ENCODE measurements around the gene CHAF1B. TPM values are rescaled to one million over a fixed set of nuclear protein-coding genes. Genes with fewer than 3 reads are reported as not detected.

Gene CHAF1B
- total RNA-seq, 2 experiments from 2014 or later: 4.5 to 4.8 TPM

DNA sequence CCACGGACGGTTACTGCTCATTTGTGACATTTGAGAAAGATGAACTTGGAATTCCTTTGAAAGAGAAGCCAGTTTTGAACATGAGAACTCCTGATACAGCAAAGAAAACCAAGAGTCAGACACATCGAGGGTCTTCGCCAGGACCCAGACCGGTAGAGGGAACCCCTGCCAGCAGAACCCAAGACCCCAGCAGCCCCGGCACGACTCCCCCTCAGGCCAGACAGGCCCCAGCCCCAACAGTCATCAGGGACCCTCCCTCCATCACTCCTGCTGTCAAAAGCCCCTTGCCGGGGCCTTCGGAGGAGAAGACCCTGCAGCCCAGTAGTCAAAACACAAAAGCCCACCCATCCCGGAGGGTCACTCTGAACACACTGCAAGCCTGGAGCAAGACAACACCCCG, 27.7 kb downstream of the CHAF1B start:
- H3K4me1 ChIP-seq (ENCODE audit: insufficient read depth, low read length): no peaks in the 10 kb centered on the region
- intact Hi-C loops (cut with DNase I, micrococcal nuclease): no loop called here
- H3K4me1 Mint-ChIP-seq (ENCODE audit: low read depth): no peaks in the 10 kb centered on the region
- H3K4me3 ChIP-seq (ENCODE audit: low read length): no peak overlapping the region
- ATAC-seq (ENCODE audit: poor library complexity) (no peak), DNase-seq (no peak)
- no peaks in the 10 kb centered on the region for H3K9me3 Mint-ChIP-seq
- no peaks in the 10 kb centered on the region for H3K27me3 ChIP-seq (ENCODE audit: control insufficient read depth in 1 of 2, insufficient read depth in 2 of 2, low read length in 2 of 2)
- peaks cover 39% of the 10 kb centered on the region for H3K36me3 Mint-ChIP-seq (ENCODE audit: low read depth)
- ChIA-PET CTCF (no interaction called here), POLR2A (no interaction called here)
- no peaks in the 10 kb centered on the region for H3K27me3 Mint-ChIP-seq
- peaks cover 10% of the 10 kb centered on the region for H3K36me3 ChIP-seq (ENCODE audit: insufficient read depth, low read length)
- H3K9me3 ChIP-seq (ENCODE audit: control insufficient read depth in 1 of 2, insufficient read depth in 1 of 2, low read length in 2 of 2): no peaks in the 10 kb centered on the region
- TF ChIP-seq, protein P1, sequence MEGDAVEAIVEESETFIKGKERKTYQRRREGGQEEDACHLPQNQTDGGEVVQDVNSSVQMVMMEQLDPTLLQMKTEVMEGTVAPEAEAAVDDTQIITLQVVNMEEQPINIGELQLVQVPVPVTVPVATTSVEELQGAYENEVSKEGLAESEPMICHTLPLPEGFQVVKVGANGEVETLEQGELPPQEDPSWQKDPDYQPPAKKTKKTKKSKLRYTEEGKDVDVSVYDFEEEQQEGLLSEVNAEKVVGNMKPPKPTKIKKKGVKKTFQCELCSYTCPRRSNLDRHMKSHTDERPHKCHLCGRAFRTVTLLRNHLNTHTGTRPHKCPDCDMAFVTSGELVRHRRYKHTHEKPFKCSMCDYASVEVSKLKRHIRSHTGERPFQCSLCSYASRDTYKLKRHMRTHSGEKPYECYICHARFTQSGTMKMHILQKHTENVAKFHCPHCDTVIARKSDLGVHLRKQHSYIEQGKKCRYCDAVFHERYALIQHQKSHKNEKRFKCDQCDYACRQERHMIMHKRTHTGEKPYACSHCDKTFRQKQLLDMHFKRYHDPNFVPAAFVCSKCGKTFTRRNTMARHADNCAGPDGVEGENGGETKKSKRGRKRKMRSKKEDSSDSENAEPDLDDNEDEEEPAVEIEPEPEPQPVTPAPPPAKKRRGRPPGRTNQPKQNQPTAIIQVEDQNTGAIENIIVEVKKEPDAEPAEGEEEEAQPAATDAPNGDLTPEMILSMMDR (IDR thresholded peaks at IDR 0.05): no peak
- H3K4me3 Mint-ChIP-seq: no peak overlapping the region
- no peak overlapping the region for H3K27ac Mint-ChIP-seq
- no peak overlapping the region for H3K27ac ChIP-seq (ENCODE audit: low read depth in 1 of 2, low read length in 2 of 2)

GRCh38 chr21:36415375-36415774, 30.2 kb downstream of the CHAF1B start:
- Mint-ChIP-seq H3K4me1 (ENCODE audit: low read depth) (no peaks in the 10 kb centered on the region), H3K36me3 (ENCODE audit: low read depth) (peaks cover 32% of the 10 kb centered on the region), H3K27ac (no peak overlapping the region), H3K9me3 (no peaks in the 10 kb centered on the region), H3K4me3 (no peak overlapping the region), H3K27me3 (no peaks in the 10 kb centered on the region)
- intact Hi-C loops (cut with DNase I, micrococcal nuclease): no loop called here
- no peak for DNase-seq
- H3K4me1 ChIP-seq (ENCODE audit: insufficient read depth, low read length): no peaks in the 10 kb centered on the region
- ChIA-PET POLR2A (no interaction called here), CTCF (no interaction called here)
- H3K9me3 ChIP-seq (ENCODE audit: control insufficient read depth in 1 of 2, insufficient read depth in 1 of 2, low read length in 2 of 2): no peaks in the 10 kb centered on the region
- H3K27ac ChIP-seq (ENCODE audit: low read depth in 1 of 2, low read length in 2 of 2): no peak overlapping the region
- H3K27me3 ChIP-seq (ENCODE audit: control insufficient read depth in 1 of 2, insufficient read depth in 2 of 2, low read length in 2 of 2): no peaks in the 10 kb centered on the region
- TF ChIP-seq, protein P1 (IDR thresholded peaks at IDR 0.05): no peak
- ATAC-seq (ENCODE audit: poor library complexity): no peak
- peaks cover 10% of the 10 kb centered on the region for H3K36me3 ChIP-seq (ENCODE audit: insufficient read depth, low read length)
- H3K4me3 ChIP-seq (ENCODE audit: low read length): no peak overlapping the region

- Histone ChIP-seq H3K4me3 (ENCODE audit: low read length) (no peak overlapping the region), H3K27me3 (ENCODE audit: control insufficient read depth in 1 of 2, insufficient read depth in 2 of 2, low read length in 2 of 2) (no peaks in the 10 kb centered on the region), H3K36me3 (ENCODE audit: insufficient read depth, low read length) (peaks cover 7% of the 10 kb centered on the region), H3K9me3 (ENCODE audit: control insufficient read depth in 1 of 2, insufficient read depth in 1 of 2, low read length in 2 of 2) (no peaks in the 10 kb centered on the region), H3K4me1 (ENCODE audit: insufficient read depth, low read length) (no peaks in the 10 kb centered on the region), H3K27ac (ENCODE audit: low read depth in 1 of 2, low read length in 2 of 2) (no peak overlapping the region)
- TF ChIP-seq, protein P1 (IDR thresholded peaks at IDR 0.05): no peak
- CTCF ChIA-PET: no interaction called here
- POLR2A ChIA-PET: no interaction called here
- H3K9me3 Mint-ChIP-seq: no peaks in the 10 kb centered on the region
- no peak overlapping the region for H3K4me3 Mint-ChIP-seq
- H3K27me3 Mint-ChIP-seq: no peaks in the 10 kb centered on the region
- H3K27ac Mint-ChIP-seq: no peak overlapping the region
- peaks cover 14% of the 10 kb centered on the region for H3K36me3 Mint-ChIP-seq (ENCODE audit: low read depth)
- H3K4me1 Mint-ChIP-seq (ENCODE audit: low read depth): no peaks in the 10 kb centered on the region
- DNase-seq (no peak), ATAC-seq (ENCODE audit: poor library complexity) (no peak)
- intact Hi-C loops (cut with DNase I, micrococcal nuclease): no loop called here
Measured at GRCh38 chr21:36419241-36419640, 34.0 kb downstream of the CHAF1B start.

All from CD4-positive, alpha-beta T cell (primary cell).